CMK (cell line): ENCODE data around the gene SV2B.

Source experiments
- DNase-seq: peaks from one replicate; pipeline ENCODE4 v3.0.0-alpha.2; 2010; ENCODE audit warnings: low read depth

The SV2B gene

GRCh38 chr15:91141097-91141496 is 41.0 kb downstream of the SV2B start:
- no peak for DNase-seq

- DNase-seq: no peak
Observed at GRCh38 chr15:91142106-91142744, 42.2 kb downstream of the SV2B start.

- DNase-seq: no peak
Observed at GRCh38 chr15:91142946-91143345, 42.9 kb downstream of the SV2B start.

GRCh38 chr15:91146728-91147127 is 46.7 kb downstream of the SV2B start:
- DNase-seq: no peak

- DNase-seq: no peak
Observed at GRCh38 chr15:91148243-91148642, 48.2 kb downstream of the SV2B start.

- no peak for DNase-seq
Observed at GRCh38 chr15:91150502-91151160, 50.6 kb downstream of the SV2B start.

GRCh38 chr15:91151781-91152563 is 51.9 kb downstream of the SV2B start:
- no peak for DNase-seq

GRCh38 chr15:91152896-91153581 is 53.0 kb downstream of the SV2B start:
- DNase-seq: no peak

- DNase-seq: no peak
Observed at GRCh38 chr15:91153954-91154353, 53.9 kb downstream of the SV2B start.

GRCh38 chr15:91156175-91156726 is 56.2 kb downstream of the SV2B start:
- DNase-seq: no peak

GRCh38 chr15:91158415-91159394 is 58.6 kb downstream of the SV2B start:
- no peak for DNase-seq

- no peak for DNase-seq
Observed at GRCh38 chr15:91165850-91166249, 65.8 kb downstream of the SV2B start.

- DNase-seq: no peak
Observed at GRCh38 chr15:91168457-91168856, 68.4 kb downstream of the SV2B start.

GRCh38 chr15:91171334-91171733 is 71.3 kb downstream of the SV2B start:
- DNase-seq: no peak

GRCh38 chr15:91182101-91182500 is 82.0 kb downstream of the SV2B start:
- no peak for DNase-seq

- no peak for DNase-seq
Observed at GRCh38 chr15:91183596-91183995, 83.5 kb downstream of the SV2B start.

- no peak for DNase-seq
Observed at GRCh38 chr15:91184441-91184840, 84.4 kb downstream of the SV2B start.

GRCh38 chr15:91186904-91187656 is 87.0 kb downstream of the SV2B start:
- no peak for DNase-seq

GRCh38 chr15:91192285-91192684 is 92.2 kb downstream of the SV2B start:
- no peak for DNase-seq

GRCh38 chr15:91192690-91193377 is 92.8 kb downstream of the SV2B start:
- no peak for DNase-seq
